H9 (cell line): ENCODE results near the gene CAPN12. TPM values are rescaled to one million over a fixed set of nuclear protein-coding genes. Genes with fewer than 3 reads are reported as not detected.

ENCODE experiments used
- DNase-seq: peaks from one replicate; pipeline ENCODE4 v3.0.0-alpha.2; 2017
- H2AFZ ChIP-seq: one replicate; pipeline ENCODE4 v1.6.1; 2013; ENCODE audit warnings: mild to moderate bottlenecking, low read length, control low read depth, moderate library complexity
- H2AK5ac ChIP-seq: 2 replicates; pipeline ENCODE4 v1.6.1; 2013; ENCODE audit warnings: low read length, control low read depth, mixed read lengths; ENCODE audit not compliant: insufficient read length
- H2BK120ac ChIP-seq: one replicate; pipeline ENCODE4 v1.6.1; 2013; ENCODE audit warnings: low read depth, mild to moderate bottlenecking, low read length, control low read depth, inconsistent platforms; ENCODE audit not compliant: poor library complexity, severe bottlenecking
- H2BK12ac ChIP-seq: 2 replicates; pipeline ENCODE4 v1.6.1; 2013; ENCODE audit warnings: low read length, control low read depth, mixed read lengths, low read depth; ENCODE audit not compliant: insufficient read length
- H2BK15ac ChIP-seq: 2 replicates; pipeline ENCODE4 v1.6.1; 2013; ENCODE audit warnings: low read depth, low read length, control low read depth
- H2BK20ac ChIP-seq: one replicate; pipeline ENCODE4 v1.6.1; 2013; ENCODE audit warnings: low read depth, mild to moderate bottlenecking, low read length, control low read depth, inconsistent platforms; ENCODE audit not compliant: poor library complexity, severe bottlenecking
- H2BK5ac ChIP-seq: 2 replicates; pipeline ENCODE4 v1.6.1; 2013; ENCODE audit warnings: low read length, control low read depth, mixed read lengths; ENCODE audit not compliant: insufficient read length
- H3K14ac ChIP-seq: 2 replicates; pipeline ENCODE4 v1.6.1; 2013; ENCODE audit warnings: low read length, control low read depth; ENCODE audit not compliant: insufficient read depth
- H3K18ac ChIP-seq: 2 replicates; pipeline ENCODE4 v1.6.1; 2013; ENCODE audit warnings: low read depth, mild to moderate bottlenecking, mixed read lengths, low read length, control low read depth; ENCODE audit not compliant: insufficient read length
- H3K23ac ChIP-seq: 2 replicates; pipeline ENCODE4 v1.6.1; 2013; ENCODE audit warnings: low read length, control low read depth, mixed read lengths, low read depth; ENCODE audit not compliant: insufficient read length
- H3K23me2 ChIP-seq: 2 replicates; pipeline ENCODE4 v1.6.1; 2013; ENCODE audit warnings: low read depth, mild to moderate bottlenecking, mixed read lengths, low read length, control low read depth; ENCODE audit not compliant: insufficient read length, poor library complexity, severe bottlenecking
- H3K27ac ChIP-seq: 2 replicates; pipeline ENCODE4 v1.5.1; 2013; ENCODE audit warnings: low read length, control low read depth, mixed read lengths, low read depth; ENCODE audit not compliant: insufficient read length
- H3K27me3 ChIP-seq: 2 replicates; pipeline ENCODE4 v1.6.1; 2013; ENCODE audit warnings: low read length, control low read depth, inconsistent platforms; ENCODE audit not compliant: insufficient read depth
- H3K4ac ChIP-seq: 2 replicates; pipeline ENCODE4 v1.6.1; 2013; ENCODE audit warnings: low read depth, mild to moderate bottlenecking, control low read depth, inconsistent platforms, low read length, moderate library complexity
- H3K4me1 ChIP-seq: 2 replicates; pipeline ENCODE4 v1.6.1; 2013; ENCODE audit warnings: low read length, control low read depth, inconsistent platforms; ENCODE audit not compliant: insufficient read depth
- H3K4me2 ChIP-seq: 2 replicates; pipeline ENCODE4 v1.6.1; 2013; ENCODE audit warnings: low read length, control low read depth, mixed read lengths; ENCODE audit not compliant: insufficient read length, insufficient read depth
- H3K56ac ChIP-seq: 2 replicates; pipeline ENCODE4 v1.6.1; 2013; ENCODE audit warnings: low read depth, mild to moderate bottlenecking, mixed read lengths, low read length, control low read depth; ENCODE audit not compliant: insufficient read length
- H3K79me1 ChIP-seq: 2 replicates; pipeline ENCODE4 v1.6.1; 2013; ENCODE audit warnings: low read depth, mild to moderate bottlenecking, moderate library complexity, low read length, control low read depth, inconsistent platforms; ENCODE audit not compliant: insufficient read depth, poor library complexity, severe bottlenecking
- H3K79me2 ChIP-seq: 2 replicates; pipeline ENCODE4 v1.6.1; 2013; ENCODE audit warnings: low read length, control low read depth, inconsistent platforms; ENCODE audit not compliant: insufficient read depth
- H3K9ac ChIP-seq: 2 replicates; pipeline ENCODE4 v1.6.1; 2013; ENCODE audit warnings: low read length, control low read depth, mixed read lengths; ENCODE audit not compliant: insufficient read length; ENCODE audit errors: extremely low read depth
- H3K9me3 ChIP-seq: one replicate; pipeline ENCODE4 v1.6.1; 2013; ENCODE audit warnings: low read depth, low read length, inconsistent platforms; ENCODE audit not compliant: control insufficient read depth
- H3T11ph ChIP-seq: one replicate; pipeline ENCODE4 v1.6.1; 2013; ENCODE audit warnings: mild to moderate bottlenecking, low read length, control low read depth, inconsistent platforms
- H4K20me1 ChIP-seq: one replicate; pipeline ENCODE4 v1.6.1; 2013; ENCODE audit not compliant: control insufficient read depth, insufficient read length, insufficient read depth
- H4K5ac ChIP-seq: 2 replicates; pipeline ENCODE4 v1.6.1; 2013; ENCODE audit warnings: low read depth, mild to moderate bottlenecking, mixed read lengths, low read length, control low read depth; ENCODE audit not compliant: insufficient read length
- H4K8ac ChIP-seq: replicated peaks from 2 replicates; pipeline ENCODE4 v1.6.1; 2013; ENCODE audit warnings: low read length, control low read depth, mixed read lengths, low read depth; ENCODE audit not compliant: insufficient read length
- H4K91ac ChIP-seq: 2 replicates; pipeline ENCODE4 v1.6.1; 2013; ENCODE audit warnings: low read depth, mild to moderate bottlenecking, moderate library complexity, mixed read lengths, low read length, control low read depth; ENCODE audit not compliant: insufficient read length
- H3K27ac Mint-ChIP-seq, 3 experiments: 2 replicates in 2 of 3; 3 replicates in 1 of 3; pipeline ENCODE4 v1.8.0; 2020 to 2021; ENCODE audit warnings: mixed read lengths in 3 of 3, mild to moderate bottlenecking in 1 of 3, moderate library complexity in 1 of 3
- H3K27me3 Mint-ChIP-seq: 2 replicates; pipeline ENCODE4 v1.8.0; 2021; ENCODE audit warnings: low read depth, mild to moderate bottlenecking, moderate library complexity, mixed read lengths
- H3K36me3 Mint-ChIP-seq, 3 experiments: 2 replicates in 2 of 3; 3 replicates in 1 of 3; pipeline ENCODE4 v1.8.0; 2020 to 2021; ENCODE audit warnings: low read depth in 3 of 3, mixed read lengths in 3 of 3; ENCODE audit not compliant: insufficient read depth in 1 of 3
- H3K4me1 Mint-ChIP-seq, 2 experiments: 2 replicates each; pipeline ENCODE4 v1.8.0; 2020; ENCODE audit warnings: mixed read lengths in 2 of 2
- H3K4me3 Mint-ChIP-seq, 2 experiments: 2 replicates in 1 of 2; 3 replicates in 1 of 2; pipeline ENCODE4 v1.8.0; 2020 to 2021; ENCODE audit warnings: mild to moderate bottlenecking in 2 of 2, mixed read lengths in 2 of 2, moderate library complexity in 1 of 2
- H3K9me3 Mint-ChIP-seq, 2 experiments: 2 replicates in 1 of 2; 3 replicates in 1 of 2; pipeline ENCODE4 v1.8.0; 2020; ENCODE audit warnings: mild to moderate bottlenecking in 2 of 2, mixed read lengths in 2 of 2, moderate library complexity in 1 of 2
- CTCF ChIP-seq: fragments of 200-600 bp; sonication (generic); conservative IDR thresholded peaks from 3 replicates; pipeline ENCODE4 v1.8.0; 2021; ENCODE audit warnings: antibody characterized with exemption, mild to moderate bottlenecking
- WGBS: extraction: QIAGEN DNeasy Blood & Tissue Kit; methylation state at CpG from one replicate; pipeline ENCODE4 v1.1.7; 2013; ENCODE audit warnings: missing lambda C conversion rate, low lambda C conversion rate, mixed read lengths; ENCODE audit not compliant: insufficient read length; ENCODE audit errors: extremely low coverage; 5-methylcytosine and 5-hydroxymethylcytosine counted together
- total RNA-seq: library from RNA; stranded (reverse); gene quantifications from 2 replicates; pipeline ENCODE4 v1.2.1, GENCODE V29; 2021

CAPN12 gene
- total RNA-seq, 1 experiment from 2014 or later = 10.5 TPM

- Histone ChIP-seq H2AFZ (no peak overlapping the region), H4K20me1 (no peaks in the 10 kb centered on the region), H3K18ac (no peak overlapping the region), H4K5ac (no peak overlapping the region), H4K8ac (no peak overlapping the region), H2BK12ac (no peak overlapping the region), H3K79me1 (peaks cover 2% of the 10 kb centered on the region), H2BK120ac (no peak overlapping the region), H3K23me2 (no peaks in the 10 kb centered on the region), H2BK20ac (no peak overlapping the region), H3T11ph (no peak overlapping the region), H3K4ac (no peak overlapping the region), H3K23ac (no peak overlapping the region), H3K79me2 (peaks cover 10% of the 10 kb centered on the region; the same call in 1 of the 2 replicates), H3K27me3 (no peaks in the 10 kb centered on the region), H3K9me3 (no peaks in the 10 kb centered on the region), H3K4me2 (no peak overlapping the region), H3K9ac (no peak overlapping the region), H3K56ac (no peak overlapping the region), H2AK5ac (no peak overlapping the region), H3K27ac (no peak overlapping the region), H3K14ac (no peak overlapping the region), H3K4me1 (no peaks in the 10 kb centered on the region; the same call in 1 of the 2 replicates), H2BK5ac (no peak overlapping the region), H2BK15ac (no peak overlapping the region), H4K91ac (no peak overlapping the region)
- H3K36me3 Mint-ChIP-seq = peaks cover 23 to 68% (median 53%) of the 10 kb centered on the region in 3 experiments; a peak in 6 of 7 replicates
- H3K4me1 Mint-ChIP-seq = peaks cover 25 to 27% of the 10 kb centered on the region in 2 experiments
- no peak for TF ChIP-seq CTCF
- no peaks in the 10 kb centered on the region; a peak in 1 of 5 replicates for H3K9me3 Mint-ChIP-seq
- no peak overlapping the region for H3K4me3 Mint-ChIP-seq
- WGBS = no CpG with 5 or more reads among the region's 18 CpGs
- no peaks in the 10 kb centered on the region; the same call in 1 of the 2 replicates for H3K27me3 Mint-ChIP-seq
- peak overlapping the region in 2 of 3 experiments; percentile 44 to 77; a peak in 4 of 7 replicates for H3K27ac Mint-ChIP-seq
- no peak for DNase-seq
Observed at GRCh38 chr19:38700902-38701454, 43.3 kb downstream of the CAPN12 start.
